Activated CD4-positive, alpha-beta T cell treated with anti-CD3 and anti-CD28 coated beads for 1 hour (primary cell): ENCODE results near the gene TGFBRAP1.

Experiments
- DNase-seq: peaks from one replicate; pipeline ENCODE4 v3.0.0-alpha.2; 2020

TGFBRAP1 gene

DNA sequence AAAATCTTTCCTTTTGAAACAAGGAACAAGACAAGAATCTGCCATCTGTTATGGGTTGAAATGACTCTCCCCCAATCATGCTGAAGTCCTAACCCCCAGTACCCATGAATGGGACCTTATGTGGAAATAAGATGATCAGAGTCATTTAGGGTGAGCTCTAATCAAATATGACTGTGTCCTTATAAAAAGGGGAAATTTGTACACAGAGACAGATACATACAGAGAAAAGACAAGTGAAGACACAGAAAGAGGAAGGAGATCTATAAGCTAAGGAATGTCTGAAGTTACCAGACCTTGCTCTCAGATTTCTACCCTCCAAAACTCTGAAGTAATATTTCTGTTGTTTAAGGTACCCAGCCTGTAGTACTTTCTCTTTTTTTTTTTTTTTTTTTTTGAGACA, 15.7 kb downstream of the TGFBRAP1 start:
- DNase-seq: no peak

DNA sequence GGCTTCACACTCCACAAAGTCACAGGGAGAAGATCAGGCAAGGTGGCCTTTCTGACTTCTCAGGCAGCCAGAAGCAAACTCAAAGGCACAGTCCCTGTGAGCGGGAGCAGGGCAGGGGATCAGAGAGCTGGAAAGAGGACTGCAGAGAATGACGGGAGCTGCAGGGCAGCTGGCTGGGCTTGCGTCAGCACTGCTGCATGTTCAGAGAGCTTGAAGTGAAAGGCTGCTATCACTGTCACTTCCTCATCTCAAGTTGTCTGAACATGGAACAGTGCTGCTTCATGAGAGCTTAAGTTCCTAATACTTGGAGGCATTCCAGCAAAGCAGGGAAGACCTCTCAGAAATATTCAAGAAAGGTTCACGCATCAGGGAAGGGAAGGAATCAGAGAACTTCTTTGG, 20.4 kb downstream of the TGFBRAP1 start:
- DNase-seq: no peak

DNA sequence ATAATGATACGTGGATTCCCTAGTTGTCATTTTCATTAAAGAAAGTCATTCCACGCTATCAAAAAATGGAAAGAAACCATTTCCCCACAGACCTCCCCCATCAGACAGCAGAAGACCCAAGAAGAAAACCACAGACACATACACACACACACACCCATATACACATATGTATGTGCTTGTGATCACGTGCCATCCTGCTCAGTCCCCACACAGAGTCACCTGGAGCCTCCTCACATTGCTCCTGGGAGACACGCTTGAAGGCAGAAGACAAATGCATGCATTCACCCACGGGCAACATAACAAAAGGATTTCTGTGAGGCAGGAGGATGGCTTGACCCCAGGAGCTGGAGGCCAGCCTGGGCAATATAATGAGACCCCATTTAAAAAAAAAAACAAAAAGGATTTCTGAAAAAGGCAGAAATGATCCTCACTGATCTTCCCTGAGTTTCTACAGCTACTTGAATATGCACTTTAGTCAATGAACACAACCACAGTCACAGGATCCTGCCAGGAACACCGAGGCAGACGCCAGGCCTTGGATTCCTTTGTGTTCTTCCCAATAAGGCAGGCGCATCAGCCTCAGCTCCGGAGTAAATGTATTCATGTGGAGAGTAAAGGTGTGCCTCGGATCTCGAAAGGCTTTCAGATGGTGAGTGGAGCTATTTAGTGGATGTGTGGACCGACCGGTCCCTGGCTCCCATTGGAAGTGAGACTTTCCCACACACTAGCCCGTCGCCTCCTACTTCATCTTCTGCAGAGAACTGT, 21.0 kb downstream of the TGFBRAP1 start:
- no peak for DNase-seq

DNA sequence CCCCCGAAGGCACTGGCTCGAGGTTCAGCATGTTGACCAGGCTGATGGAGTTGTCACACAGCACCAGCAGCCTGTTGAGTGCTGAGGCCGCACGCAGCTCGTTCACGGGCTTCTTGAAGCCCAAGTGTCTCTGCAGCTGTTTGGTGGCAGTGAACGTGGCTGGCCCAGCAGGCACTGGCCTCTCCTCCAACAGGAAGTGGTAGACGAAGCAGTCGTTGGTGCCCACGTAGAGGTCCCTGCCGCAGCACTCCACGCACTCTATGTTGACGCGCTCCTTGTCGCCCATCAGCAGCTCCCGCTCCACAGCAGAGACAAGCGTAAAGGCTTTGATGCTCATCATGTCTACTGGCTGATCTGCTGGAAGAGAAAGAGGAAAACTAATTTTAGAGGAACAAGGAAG, 21.6 kb downstream of the TGFBRAP1 start:
- DNase-seq: no peak

DNA sequence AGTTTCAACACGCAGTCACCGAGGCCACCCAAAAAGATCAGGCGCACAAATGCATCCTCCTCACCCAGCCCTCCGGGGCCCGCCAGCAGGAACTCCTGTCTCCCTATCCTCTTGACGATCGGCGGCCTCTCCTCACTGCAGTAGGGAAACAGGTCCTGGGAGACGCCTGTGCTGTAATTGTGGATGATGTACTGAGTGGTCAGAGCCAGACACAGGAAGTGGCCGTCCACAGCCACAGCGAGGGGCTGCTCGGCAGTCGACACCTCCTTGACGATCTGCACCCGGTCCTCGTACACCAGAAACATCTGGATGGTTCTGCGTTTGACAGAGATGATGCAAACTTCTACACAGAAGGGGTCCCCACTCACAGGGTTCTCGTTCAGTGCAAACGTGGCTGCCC, 22.0 kb downstream of the TGFBRAP1 start:
- DNase-seq: no peak

DNA sequence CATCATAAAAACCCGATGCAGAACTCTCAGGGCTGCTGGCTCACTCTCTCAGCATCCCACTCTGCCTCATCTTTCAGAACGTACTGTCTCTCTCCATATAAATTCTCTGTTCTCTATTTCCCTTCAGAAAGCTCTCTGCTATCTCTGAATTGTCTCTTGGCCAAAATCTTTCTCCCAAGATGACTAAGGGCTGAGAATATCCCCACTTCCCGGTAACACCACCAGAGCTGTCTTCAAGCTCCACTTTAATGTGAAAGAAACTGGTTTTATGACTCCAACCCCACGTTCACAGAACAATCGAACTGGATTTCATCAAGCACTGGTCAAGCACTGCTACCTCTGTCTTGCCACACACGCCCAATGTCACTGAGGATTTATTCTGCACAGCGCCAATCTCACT, 22.4 kb downstream of the TGFBRAP1 start:
- DNase-seq: no peak

DNA sequence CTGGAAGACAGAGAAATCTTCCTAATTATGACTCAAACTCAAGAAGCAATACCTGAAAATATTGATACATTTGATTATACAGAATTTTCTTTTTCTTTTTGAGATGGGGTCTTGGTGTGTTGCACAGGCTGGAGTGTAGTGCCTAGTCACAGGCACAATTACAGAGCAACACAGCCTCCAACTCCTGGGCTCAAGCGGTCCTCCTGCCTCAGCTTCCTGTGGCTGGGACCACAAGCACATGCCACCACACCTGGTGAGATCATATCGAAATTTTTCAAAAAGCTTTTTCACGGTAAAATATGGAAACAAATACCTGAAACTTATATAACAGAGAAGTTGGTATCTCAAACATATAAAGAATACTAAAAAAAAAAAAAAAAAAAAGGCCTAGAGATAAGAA, 27.9 kb downstream of the TGFBRAP1 start:
- DNase-seq: no peak

DNA sequence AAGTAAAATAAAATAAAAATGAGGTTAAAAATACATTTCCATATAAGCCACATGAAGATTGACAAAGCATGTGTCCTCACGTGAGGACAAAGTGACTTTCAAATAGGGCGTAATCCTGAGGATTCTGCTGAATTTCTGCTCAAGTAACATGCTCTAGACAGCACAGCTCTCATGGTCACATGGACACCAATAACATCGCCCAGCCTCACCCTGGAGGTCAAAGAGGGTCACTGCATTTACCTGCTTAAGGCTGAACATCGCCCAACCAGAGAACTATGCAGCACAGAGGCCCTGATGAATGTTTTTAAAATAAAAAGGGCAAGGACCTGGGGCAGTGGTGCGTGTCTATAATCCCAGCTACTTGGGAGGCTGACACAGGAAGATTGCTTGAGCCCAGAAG, 30.2 kb downstream of the TGFBRAP1 start:
- DNase-seq: no peak

DNA sequence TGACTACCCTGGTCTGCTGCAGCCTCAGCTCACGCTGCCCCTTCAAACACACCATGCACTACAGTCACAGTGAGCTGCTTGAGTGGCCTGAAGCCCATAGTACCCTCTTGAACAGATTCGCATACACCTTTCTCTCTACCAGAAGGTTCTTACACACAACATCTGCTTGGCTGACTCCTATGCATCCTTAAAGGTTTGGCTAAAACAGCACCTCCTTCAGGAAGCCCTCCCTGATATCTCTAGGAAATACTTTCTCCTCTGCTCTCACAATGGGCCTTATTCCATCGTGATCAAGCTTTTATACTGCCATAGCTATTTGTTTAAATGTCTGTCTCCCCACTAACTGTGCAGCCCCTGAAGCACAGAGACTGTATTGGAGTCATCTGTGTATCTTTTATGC, 31.5 kb downstream of the TGFBRAP1 start:
- DNase-seq: no peak

DNA sequence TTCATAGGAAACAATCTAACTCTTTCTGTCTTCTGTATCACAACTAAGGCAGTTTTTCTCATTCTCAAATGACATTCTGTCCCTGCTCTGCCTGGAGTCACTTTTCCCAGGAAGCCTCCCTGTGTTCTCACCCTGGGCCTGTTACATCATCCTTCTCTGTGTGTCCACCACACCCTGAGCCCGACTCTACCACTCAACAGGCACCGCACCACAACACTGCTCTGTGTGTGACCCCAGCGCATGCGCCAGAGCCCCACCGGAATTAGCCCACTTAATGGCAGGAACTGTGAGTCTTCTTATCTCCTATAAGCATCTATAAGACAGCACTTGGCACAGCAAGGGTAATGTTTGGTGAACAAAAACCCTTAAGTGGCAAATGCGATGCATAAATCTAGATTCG, 32.3 kb downstream of the TGFBRAP1 start:
- DNase-seq: no peak

DNA sequence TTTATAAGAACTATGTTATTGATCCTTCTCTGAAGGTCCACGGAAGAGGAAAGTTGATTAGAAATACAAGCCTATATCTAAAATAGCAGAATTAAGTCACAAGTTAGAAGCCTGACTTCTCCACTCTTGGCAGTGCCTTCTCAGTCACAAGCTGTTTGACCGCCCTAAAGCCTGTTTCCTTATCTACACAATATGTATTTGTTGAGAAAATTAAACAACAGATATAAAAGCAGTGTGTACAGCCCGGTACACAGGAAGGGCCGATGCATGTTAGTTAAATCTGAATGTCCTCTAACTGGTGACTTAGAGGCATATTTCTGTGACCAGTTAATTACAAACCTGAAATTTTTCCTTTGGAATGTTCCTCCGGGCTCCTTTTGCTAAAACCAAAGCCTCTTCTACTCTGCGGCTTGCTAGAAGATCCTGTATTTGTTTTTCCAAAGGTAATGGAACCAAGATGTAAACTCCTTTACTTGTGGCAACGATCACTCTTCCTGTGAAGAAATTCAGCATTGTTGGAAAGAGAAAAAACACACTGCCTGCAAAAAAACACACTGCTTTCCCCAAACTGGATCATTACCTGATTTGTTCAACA, 33.4 kb downstream of the TGFBRAP1 start:
- DNase-seq: no peak

DNA sequence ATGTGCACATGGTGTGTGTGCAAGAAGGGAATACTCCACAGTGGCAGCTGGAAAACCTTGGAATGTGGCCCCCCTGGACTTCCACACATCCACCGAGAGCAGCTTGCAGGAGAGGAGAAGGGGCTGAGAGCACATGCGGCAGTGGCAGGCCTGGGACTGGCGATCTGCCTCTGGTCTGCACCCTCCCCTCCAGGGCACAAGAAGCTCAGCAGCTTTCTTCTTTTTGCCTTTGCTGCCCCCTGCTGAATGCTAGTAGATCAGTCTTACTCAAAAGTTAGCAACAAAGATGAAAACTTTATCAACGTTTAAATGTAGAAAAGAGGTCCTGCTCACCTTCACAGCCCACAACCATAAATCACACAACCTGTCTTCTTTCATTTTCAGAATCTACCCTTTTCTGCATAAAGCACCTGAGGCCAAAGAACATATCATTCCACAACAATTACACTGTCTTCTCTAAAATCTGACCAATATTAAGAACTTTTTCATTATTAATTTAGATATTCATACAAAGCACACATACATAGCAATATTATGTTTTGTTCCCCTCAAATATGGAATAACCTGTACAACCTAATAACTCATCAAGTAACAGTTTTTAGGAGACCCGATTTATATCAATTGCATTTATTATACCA, 34.6 kb downstream of the TGFBRAP1 start:
- no peak for DNase-seq

DNA sequence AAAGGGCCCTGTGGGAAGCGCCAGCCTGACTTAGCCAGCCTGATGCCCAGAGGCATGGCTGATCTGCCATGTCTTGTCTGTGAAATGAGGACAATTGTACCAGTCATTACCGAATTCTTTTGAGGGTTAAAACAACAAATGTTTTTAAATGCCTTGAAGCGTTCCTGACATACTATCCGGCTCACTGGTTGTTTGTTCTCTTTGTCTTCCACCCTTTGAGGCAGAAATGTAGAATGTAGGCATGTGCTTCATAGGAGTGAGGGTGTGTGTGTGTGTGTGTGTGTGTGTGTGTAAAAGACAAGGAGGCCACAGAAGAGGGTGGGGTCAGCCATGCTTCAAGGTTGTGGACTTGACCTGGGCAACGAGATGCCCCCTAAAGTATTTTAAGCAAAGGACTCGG, 35.5 kb downstream of the TGFBRAP1 start:
- DNase-seq: no peak

DNA sequence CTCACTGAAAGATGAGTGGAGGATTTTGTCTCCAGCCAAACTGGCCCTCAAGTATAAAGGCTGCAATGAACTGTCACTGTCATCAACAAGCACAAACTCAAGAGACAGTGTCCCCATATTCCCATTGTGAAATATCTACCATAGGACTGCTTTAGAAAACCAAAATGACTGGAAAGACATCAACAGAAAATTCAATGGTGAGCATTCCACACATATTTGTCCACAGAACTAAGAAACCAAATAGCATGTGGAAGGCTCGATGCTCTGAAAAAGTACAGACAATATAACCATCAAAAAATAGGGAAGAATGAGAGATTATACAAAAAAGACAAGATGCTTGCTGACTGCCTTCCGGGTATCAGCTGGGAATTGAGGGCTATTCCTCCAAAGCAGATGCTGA, 37.6 kb downstream of the TGFBRAP1 start:
- no peak for DNase-seq

DNA sequence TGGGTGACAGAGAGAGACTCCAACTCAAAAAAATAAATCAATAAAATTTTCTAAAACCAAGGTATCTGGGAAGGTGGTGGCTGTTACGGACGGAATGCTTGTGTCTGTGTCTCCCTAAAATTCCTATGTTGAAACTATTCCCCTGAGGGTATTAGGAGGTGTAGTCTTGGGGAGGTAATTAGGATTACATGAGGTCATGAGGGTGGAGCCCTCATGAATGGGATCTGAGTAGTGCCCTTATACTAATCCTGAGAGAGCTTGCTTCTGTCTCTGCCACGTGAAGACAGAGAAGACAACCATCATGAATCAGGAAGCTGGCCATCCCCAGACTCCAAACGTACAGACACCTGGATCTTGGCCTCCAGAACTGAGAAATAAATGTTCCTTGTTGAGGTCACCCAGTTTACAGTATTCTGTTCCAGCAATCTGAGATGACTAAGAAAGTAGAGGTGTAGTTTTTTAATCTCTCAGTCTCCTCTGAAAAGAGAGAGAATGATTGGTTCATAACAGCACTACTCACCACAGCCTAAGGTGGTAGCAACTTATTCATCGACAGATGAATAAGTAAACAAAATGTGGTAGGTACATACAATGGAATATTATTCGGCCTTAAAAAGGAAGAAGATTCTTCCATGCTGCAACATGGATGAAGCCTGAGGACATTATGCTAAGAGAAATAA, 38.4 kb downstream of the TGFBRAP1 start:
- DNase-seq: no peak

DNA sequence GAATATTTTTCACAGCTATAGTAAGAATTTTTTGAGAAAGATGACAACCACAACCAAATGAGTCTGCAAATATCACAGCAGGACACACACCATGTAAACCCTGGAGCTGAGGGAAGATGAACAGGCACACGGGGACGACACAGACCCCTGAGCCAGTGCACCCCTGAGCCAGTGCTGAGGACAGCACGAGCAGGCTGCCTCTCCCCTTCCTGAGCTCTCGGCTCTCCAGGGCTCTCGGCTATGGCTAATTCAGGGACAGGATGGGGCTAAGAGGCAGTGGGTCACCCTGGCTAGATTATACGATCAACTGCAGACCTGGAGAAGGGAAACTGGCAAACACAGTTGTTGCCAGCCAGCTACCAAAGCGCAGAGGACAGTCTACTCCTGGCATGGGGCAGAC, 41.4 kb downstream of the TGFBRAP1 start:
- DNase-seq: no peak

DNA sequence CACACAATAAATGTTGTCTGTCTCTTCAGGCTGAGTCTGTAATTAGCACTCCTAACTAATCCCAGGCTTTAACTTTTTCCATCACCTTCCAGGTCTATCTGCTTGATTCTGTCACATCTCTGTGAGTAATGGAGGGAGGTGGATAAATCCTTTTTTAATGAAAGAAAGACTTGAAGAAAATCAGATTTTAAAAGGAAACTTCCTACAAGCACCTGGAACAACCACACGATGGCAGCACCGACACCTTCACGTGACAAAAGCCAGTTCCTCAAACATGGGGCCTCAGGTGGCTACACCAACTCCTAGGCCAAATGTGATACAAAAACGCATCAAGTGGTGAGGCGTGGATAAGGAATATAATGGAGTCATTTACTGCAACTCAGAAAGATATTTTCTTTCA, 41.8 kb downstream of the TGFBRAP1 start:
- DNase-seq: no peak

DNA sequence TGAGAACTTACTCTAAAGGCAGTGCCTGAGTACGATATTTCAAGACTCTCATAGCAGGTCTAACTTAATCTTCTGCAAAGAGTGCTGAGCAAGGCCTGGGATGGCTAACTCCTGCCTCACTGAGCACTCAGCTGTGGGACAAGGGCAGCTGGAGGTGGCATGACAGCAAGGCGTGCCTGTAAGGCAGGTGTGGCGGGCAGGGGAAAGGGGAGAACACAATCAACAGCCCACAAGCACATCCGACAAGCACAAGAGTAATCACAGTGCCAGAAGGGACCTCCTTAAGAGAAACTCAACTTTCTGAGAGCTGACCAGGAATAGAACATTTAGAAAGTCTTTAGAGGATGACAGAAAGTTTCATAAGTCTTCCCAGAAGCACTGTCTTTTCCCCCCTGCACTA, 46.0 kb downstream of the TGFBRAP1 start:
- no peak for DNase-seq

DNA sequence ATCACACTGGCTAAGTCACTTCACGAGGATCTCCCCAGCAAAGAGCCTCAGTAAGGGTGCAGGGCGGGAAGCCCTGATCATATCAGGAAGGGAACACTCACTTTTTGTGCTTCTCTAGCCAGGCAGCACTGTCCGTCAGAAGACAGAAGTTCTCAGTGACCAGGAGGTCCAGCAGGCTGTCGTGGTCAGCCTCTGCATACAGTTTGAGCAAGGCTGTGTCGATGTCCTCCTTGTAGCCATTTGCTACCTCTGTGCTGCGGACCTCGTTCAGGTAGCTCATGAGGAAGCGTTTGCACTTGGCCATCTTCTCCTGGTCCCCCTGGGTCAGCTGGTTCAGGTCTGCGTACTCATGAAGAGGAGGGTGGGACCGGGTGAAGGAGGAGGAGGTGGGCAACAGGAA, 49.3 kb downstream of the TGFBRAP1 start:
- no peak for DNase-seq

DNA sequence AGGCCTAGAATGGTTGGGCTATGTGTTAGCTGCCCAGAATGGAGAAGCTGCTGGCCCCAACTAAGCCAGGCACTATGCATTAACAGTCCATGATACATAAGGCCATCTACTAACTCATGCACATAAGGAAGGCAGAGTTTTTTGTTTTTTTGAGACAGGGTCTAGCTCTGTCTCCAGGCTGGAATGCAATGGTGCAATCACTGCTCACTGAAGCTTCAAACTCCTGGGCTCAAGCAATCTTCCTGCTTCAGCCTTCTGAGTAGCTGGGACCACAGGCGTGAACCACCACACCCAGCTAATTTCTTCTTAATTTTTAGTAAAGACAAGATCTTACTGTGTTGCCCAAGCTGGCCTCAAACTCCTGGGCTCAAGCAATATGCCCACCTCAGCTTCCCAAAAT, 50.4 kb downstream of the TGFBRAP1 start:
- DNase-seq: no peak

DNA sequence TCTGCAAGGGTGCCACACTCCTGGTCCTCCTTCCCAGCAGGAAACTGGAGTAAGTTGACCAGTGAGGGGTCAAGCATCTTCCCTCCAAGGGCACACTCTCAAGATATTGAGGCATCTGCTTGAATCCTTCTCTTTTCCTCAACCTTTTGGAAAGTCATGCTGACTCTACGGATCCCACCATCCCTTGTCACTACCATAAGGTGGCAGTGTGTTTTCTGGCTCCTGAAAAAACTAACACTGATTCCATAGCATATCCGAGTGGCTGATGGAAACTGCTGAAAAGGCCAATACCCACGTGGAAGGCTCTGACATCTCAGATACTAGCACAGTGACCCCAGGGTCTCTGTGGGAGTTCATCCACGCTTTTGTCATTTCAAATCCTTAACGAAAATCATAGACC, 50.9 kb downstream of the TGFBRAP1 start:
- no peak for DNase-seq

DNA sequence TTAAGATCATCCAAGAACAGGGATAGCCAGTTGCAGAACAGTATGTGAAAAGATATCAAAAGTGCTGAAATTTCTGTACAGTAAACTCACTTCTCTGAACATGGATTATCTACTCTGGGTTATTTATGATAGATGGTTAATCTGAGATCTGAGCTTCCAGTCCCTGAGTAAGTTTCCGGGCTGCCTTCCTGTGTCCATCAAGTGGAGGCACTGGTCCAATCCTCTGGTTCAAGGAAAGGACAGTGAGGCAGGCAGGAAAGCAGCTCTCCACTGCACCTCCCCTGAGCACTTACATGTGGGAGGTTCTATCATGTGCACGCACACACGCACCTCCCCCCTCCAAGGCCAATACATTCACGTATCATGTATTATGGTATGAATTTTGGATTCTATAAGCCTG, 55.5 kb downstream of the TGFBRAP1 start:
- DNase-seq: no peak

DNA sequence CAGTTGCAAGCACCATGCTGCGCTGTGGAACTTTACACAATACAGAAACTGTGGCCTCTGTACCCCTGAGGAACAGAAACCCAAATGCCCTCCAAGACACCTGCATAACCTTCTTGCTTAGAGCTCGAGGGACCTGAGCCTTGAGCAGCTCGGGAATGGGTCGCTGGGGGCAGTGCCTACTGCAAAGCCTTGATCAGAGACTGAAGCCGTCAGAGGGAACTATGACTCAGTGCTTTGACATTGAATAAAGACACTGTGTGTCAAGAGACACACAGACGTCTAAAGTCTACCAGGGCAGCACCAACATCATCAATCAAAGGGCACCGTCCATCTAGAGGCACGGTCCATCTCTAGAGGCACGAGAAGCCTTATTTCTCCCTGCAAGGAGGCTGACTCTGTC, 57.4 kb downstream of the TGFBRAP1 start:
- DNase-seq: no peak
